Epithelial cell of prostate (primary cell): ENCODE results near the gene TXNRD3.
"Not testable (repeated sequence)": the region's sequence is repeated elsewhere in the genome, so short reads cannot be mapped to it uniquely, and the experiment has no call there.

Experiments used
- DNase-seq: peaks from one replicate; pipeline ENCODE4 v3.0.0-alpha.2; 2011; ENCODE audit warnings: low read depth, low spot score
- H3K27ac ChIP-seq: fragments of 450-650 bp; 2 replicates; pipeline ENCODE4 v1.5.1; 2017; ENCODE audit warnings: mild to moderate bottlenecking

TXNRD3 gene

GRCh38 chr3:126607214-126607908, 47.6 kb downstream of the TXNRD3 start:
- DNase-seq: no peak
- no peak overlapping the region for H3K27ac ChIP-seq

- no peak overlapping the region for H3K27ac ChIP-seq
- no peak for DNase-seq
Observed at GRCh38 chr3:126606001-126606400, 48.9 kb downstream of the TXNRD3 start.

GRCh38 chr3:126604691-126605090, 50.2 kb downstream of the TXNRD3 start:
- no peak overlapping the region for H3K27ac ChIP-seq
- no peak for DNase-seq

- H3K27ac ChIP-seq: no peak overlapping the region
- DNase-seq: no peak
Observed at GRCh38 chr3:126599101-126599500, 55.8 kb downstream of the TXNRD3 start.

GRCh38 chr3:126595479-126595878, 59.4 kb downstream of the TXNRD3 start:
- H3K27ac ChIP-seq, DNase-seq: not testable (repeated sequence)

- H3K27ac ChIP-seq, DNase-seq: not testable (repeated sequence)
Observed at GRCh38 chr3:126591515-126591914, 63.4 kb downstream of the TXNRD3 start.

GRCh38 chr3:126582311-126582710, 72.6 kb downstream of the TXNRD3 start:
- no peak for DNase-seq
- H3K27ac ChIP-seq: no peak overlapping the region

GRCh38 chr3:126581569-126581968, 73.4 kb downstream of the TXNRD3 start:
- DNase-seq: no peak
- no peak overlapping the region for H3K27ac ChIP-seq

GRCh38 chr3:126580746-126581145, 74.2 kb downstream of the TXNRD3 start:
- DNase-seq: no peak
- H3K27ac ChIP-seq: no peak overlapping the region

GRCh38 chr3:126578702-126579101, 76.2 kb downstream of the TXNRD3 start:
- no peak overlapping the region for H3K27ac ChIP-seq
- no peak for DNase-seq

GRCh38 chr3:126577261-126577660, 77.7 kb downstream of the TXNRD3 start:
- H3K27ac ChIP-seq: no peak overlapping the region
- DNase-seq: no peak

GRCh38 chr3:126573492-126574117, 81.3 kb downstream of the TXNRD3 start:
- H3K27ac ChIP-seq: no peak overlapping the region
- no peak for DNase-seq

GRCh38 chr3:126571078-126571477, 83.8 kb downstream of the TXNRD3 start:
- DNase-seq: no peak
- no peak overlapping the region for H3K27ac ChIP-seq

- no peak overlapping the region for H3K27ac ChIP-seq
Observed at GRCh38 chr3:126570103-126570541, 84.8 kb downstream of the TXNRD3 start.

GRCh38 chr3:126569390-126569975, 85.4 kb downstream of the TXNRD3 start:
- no peak for DNase-seq
- no peak overlapping the region for H3K27ac ChIP-seq

More at GRCh38 chr3:126570103-126570541, 84.8 kb downstream of the TXNRD3 start:
- DNase-seq: no peak

- H3K27ac ChIP-seq: no peak overlapping the region
- DNase-seq: no peak
Observed at GRCh38 chr3:126568776-126569342, 86.1 kb downstream of the TXNRD3 start.

- DNase-seq: no peak
Observed at GRCh38 chr3:126567696-126568438, 87.1 kb downstream of the TXNRD3 start.

GRCh38 chr3:126562737-126563276, 92.1 kb downstream of the TXNRD3 start:
- no peak for DNase-seq
- H3K27ac ChIP-seq: no peak overlapping the region

More at GRCh38 chr3:126567696-126568438, 87.1 kb downstream of the TXNRD3 start:
- H3K27ac ChIP-seq: no peak overlapping the region

GRCh38 chr3:126558336-126559071, 96.4 kb downstream of the TXNRD3 start, which contains the start of gene C3orf22:
Gene C3orf22, minus strand, starts transcription at chr3:126558932. Its CDS starts 5,542 bp downstream, at chr3:126553390.
- no peak within 1 kb of the TSS for H3K27ac ChIP-seq
- DNase-seq: no peak
